GM12878 (cell line): ENCODE measurements around the gene SLC24A4. TPM values are rescaled to one million over a fixed set of nuclear protein-coding genes. Genes with fewer than 3 reads are reported as not detected.

ENCODE experiments used
- BCLAF1 ChIP-seq: fragments of 450-650 bp; IDR thresholded peaks from 2 replicates; pipeline ENCODE4 v1.6.1; 2017; ENCODE audit warnings: antibody characterized with exemption, mild to moderate bottlenecking, moderate library complexity
- CEBPZ ChIP-seq: fragments of 150-350 bp; IDR thresholded peaks from 2 replicates; pipeline ENCODE4 v1.6.1; 2016; ENCODE audit warnings: low read depth, low read length
- CHD2 ChIP-seq: IDR thresholded peaks from 2 replicates; pipeline ENCODE4 v1.6.1; 2011; ENCODE audit warnings: low read depth, low read length, improper control_type of control experiment, borderline replicate concordance
- FOXK2 ChIP-seq: fragments of 450-650 bp; IDR thresholded peaks from 2 replicates; pipeline ENCODE4 v1.6.1; 2017; ENCODE audit warnings: mild to moderate bottlenecking, moderate library complexity
- HDGF ChIP-seq: fragments of 450-650 bp; IDR thresholded peaks from 2 replicates; pipeline ENCODE4 v1.6.1; 2016; ENCODE audit warnings: antibody characterized with exemption
- KAT2A ChIP-seq: conservative IDR thresholded peaks from 2 replicates; pipeline ENCODE4 v1.6.1; 2011; ENCODE audit warnings: low read depth, low read length; ENCODE audit not compliant: control insufficient read depth
- MAX ChIP-seq: IDR thresholded peaks from 2 replicates; pipeline ENCODE4 v1.6.1; 2012; ENCODE audit warnings: low read depth, low read length, improper control_type of control experiment
- NKRF ChIP-seq: fragments of 450-650 bp; conservative IDR thresholded peaks from 2 replicates; pipeline ENCODE4 v1.6.1; 2017; ENCODE audit warnings: mild to moderate bottlenecking, moderate library complexity
- POLR2A ChIP-seq: IDR thresholded peaks from 2 replicates; pipeline ENCODE4 v1.6.1; 2011; ENCODE audit warnings: low read depth, mild to moderate bottlenecking, low read length
- SRF ChIP-seq, 2 experiments: IDR thresholded peaks; 2 replicates each; pipeline ENCODE4 v1.6.1; 2011; ENCODE audit warnings: low read depth in 2 of 2, low read length in 2 of 2, mild to moderate bottlenecking in 1 of 2, moderate library complexity in 1 of 2
- polyA plus RNA-seq, 11 experiments: library from polyadenylated mRNA; depleted of rRNA in 4 of 11; unstranded in 6 of 11; stranded (reverse) in 5 of 11; fragments of >200 nt; fragmentation: Nextera tagmentation in 4 of 11; fragmentation: Illumina TruSeq in 1 of 11; extraction: Ambion mirVana in 4 of 11; extraction: Trizol in 1 of 11; gene quantifications; 1 replicate in 1 of 11; 2 replicates in 10 of 11; pipeline versions ENCODE4 v1.2.1 to v1.2.3, GENCODE V29; 2011 to 2016; ENCODE audit warnings: inconsistent platforms in 2 of 11, missing spikeins in 2 of 11, low read depth in 1 of 11
- total RNA-seq, 4 experiments: library from RNA; depleted of rRNA in 3 of 4; stranded (reverse); fragments of >200 nt in 3 of 4; fragmentation: Illumina TruSeq in 1 of 4; extraction: Trizol in 1 of 4; gene quantifications; 2 replicates each; pipeline versions ENCODE4 v1.2.1 to v1.2.3, GENCODE V29; 2013 to 2021

SLC24A4 gene
- total and polyA plus RNA-seq, 10 of the 15 experiments (the other 5 are each of a cell fraction or from before 2014, with no cell fraction given): under 0.01 to 0.46 (median 0.04) TPM; not detected in 5

- TF ChIP-seq NKRF (no peak), BCLAF1 (no peak), POLR2A (no peak), HDGF (no peak), FOXK2 (no peak), CEBPZ (no peak), CHD2 (no peak), SRF (IDR thresholded peaks at IDR 0.05; ENCODE audit: low read depth in 2 of 2, low read length in 2 of 2) (no peak), MAX (no peak), KAT2A (no peak)
Observed at GRCh38 chr14:92464716-92465115, 141.8 kb downstream of the SLC24A4 start (continued).
